SK-N-SH treated with all-trans-retinoic acid at 6 μM for 48 hours (cell line): ENCODE data around the gene PLIN1.
"Not testable (repeated sequence)": the region's sequence is repeated elsewhere in the genome, so short reads cannot be mapped to it uniquely, and the experiment has no call there.

Experiments
- ATAC-seq: fragments of 200-7000 bp; cut with Tn5 transposase; 3 replicates; pipeline ENCODE4 v1.9.1; 2020; ENCODE audit warnings: mild to moderate bottlenecking, moderate library complexity
- ARNTL ChIP-seq: fragments of 450-650 bp; formaldehyde crosslinking; IDR thresholded peaks from 2 replicates; pipeline ENCODE4 v1.5.0; 2020; ENCODE audit warnings: low read depth, mild to moderate bottlenecking, moderate library complexity, borderline replicate concordance
- BACH2 ChIP-seq: fragments of 250-450 bp; sonication (Bioruptor Pico); IDR thresholded peaks from 2 replicates; pipeline ENCODE4 v1.9.0; 2021; ENCODE audit warnings: mild to moderate bottlenecking, borderline replicate concordance
- CSDC2 ChIP-seq: fragments of 250-450 bp; sonication (Bioruptor Pico); IDR thresholded peaks from 2 replicates; pipeline ENCODE4 v1.5.0; 2020; ENCODE audit warnings: mild to moderate bottlenecking, moderate library complexity
- ESRRG ChIP-seq: fragments of 250-450 bp; sonication (Bioruptor Pico); IDR thresholded peaks from 2 replicates; pipeline ENCODE4 v1.6.1; 2021; ENCODE audit warnings: mild to moderate bottlenecking
- GLIS3 ChIP-seq: fragments of 250-450 bp; sonication (Bioruptor Pico); IDR thresholded peaks from 2 replicates; pipeline ENCODE4 v1.5.0; 2020; ENCODE audit warnings: mild to moderate bottlenecking, moderate library complexity
- ISL1 ChIP-seq: fragments of 250-450 bp; sonication (Bioruptor Pico); IDR thresholded peaks from 2 replicates; pipeline ENCODE4 v2.1.2; 2022; ENCODE audit warnings: mild to moderate bottlenecking, moderate library complexity
- OSR1 ChIP-seq: fragments of 250-450 bp; sonication (Bioruptor Pico); IDR thresholded peaks from 2 replicates; pipeline ENCODE4 v1.8.0; 2022; ENCODE audit warnings: moderate library complexity, mild to moderate bottlenecking, inconsistent platforms
- PPARA ChIP-seq: fragments of 250-450 bp; sonication (Bioruptor Pico); IDR thresholded peaks from 2 replicates; pipeline ENCODE4 v1.5.0; 2020; ENCODE audit warnings: mild to moderate bottlenecking, borderline replicate concordance
- RARB ChIP-seq: fragments of 250-450 bp; sonication (Bioruptor Pico); IDR thresholded peaks from 2 replicates; pipeline ENCODE4 v1.8.0; 2021; ENCODE audit warnings: mild to moderate bottlenecking, moderate library complexity
- SNAI2 ChIP-seq: fragments of 250-450 bp; sonication (Bioruptor Pico); IDR thresholded peaks from 2 replicates; pipeline ENCODE4 v1.5.0; 2020; ENCODE audit warnings: mild to moderate bottlenecking, moderate library complexity
- TCF4 ChIP-seq: fragments of 250-450 bp; sonication (Bioruptor Pico); IDR thresholded peaks from 2 replicates; pipeline ENCODE4 v1.8.0; 2021; ENCODE audit warnings: mild to moderate bottlenecking, moderate library complexity, borderline replicate concordance
- TOX ChIP-seq: fragments of 250-450 bp; sonication (Bioruptor Pico); IDR thresholded peaks from 2 replicates; pipeline ENCODE4 v1.8.0; 2021; ENCODE audit warnings: mild to moderate bottlenecking, moderate library complexity, borderline replicate concordance
- ZC3H10 ChIP-seq: fragments of 250-450 bp; sonication (Bioruptor Pico); IDR thresholded peaks from 2 replicates; pipeline ENCODE4 v1.5.1; 2021; ENCODE audit warnings: mild to moderate bottlenecking, moderate library complexity
- ZFP3 ChIP-seq: fragments of 250-450 bp; sonication (Bioruptor Pico); IDR thresholded peaks from 2 replicates; pipeline ENCODE4 v1.5.0; 2020; ENCODE audit warnings: mild to moderate bottlenecking, moderate library complexity
- ZFP30 ChIP-seq: fragments of 450-650 bp; formaldehyde crosslinking; IDR thresholded peaks from 2 replicates; pipeline ENCODE4 v1.5.0; 2022; ENCODE audit warnings: mild to moderate bottlenecking, moderate library complexity
- ZNF565 ChIP-seq: fragments of 450-650 bp; formaldehyde crosslinking; conservative IDR thresholded peaks from 2 replicates; pipeline ENCODE4 v1.5.0; 2020; ENCODE audit warnings: low read depth, mild to moderate bottlenecking, moderate library complexity
- ZNF70 ChIP-seq: fragments of 450-650 bp; formaldehyde crosslinking; IDR thresholded peaks from 2 replicates; pipeline ENCODE4 v1.5.0; 2020; ENCODE audit warnings: mild to moderate bottlenecking, moderate library complexity
- ZNF8 ChIP-seq: fragments of 450-650 bp; formaldehyde crosslinking; IDR thresholded peaks from 2 replicates; pipeline ENCODE4 v1.5.0; 2020; ENCODE audit warnings: mild to moderate bottlenecking, moderate library complexity
- TF ChIP-seq, protein P1 (sequence below): fragments of 250-450 bp; sonication (Bioruptor Pico); IDR thresholded peaks from 2 replicates; pipeline ENCODE4 v1.8.0; 2020; ENCODE audit warnings: mild to moderate bottlenecking, moderate library complexity, borderline replicate concordance
- TF ChIP-seq, protein P2 (sequence below): fragments of 250-450 bp; sonication (Bioruptor Pico); IDR thresholded peaks from 2 replicates; pipeline ENCODE4 v1.5.1; 2020; ENCODE audit warnings: low read depth, mild to moderate bottlenecking, moderate library complexity
- TF ChIP-seq, protein P3 (sequence below): fragments of 250-450 bp; sonication (Bioruptor Pico); IDR thresholded peaks from 2 replicates; pipeline ENCODE4 v1.5.1; 2021; ENCODE audit warnings: mild to moderate bottlenecking, moderate library complexity
- TF ChIP-seq, protein P4 (sequence below): fragments of 250-450 bp; sonication (Bioruptor Pico); IDR thresholded peaks from 2 replicates; pipeline ENCODE4 v1.8.0; 2021; ENCODE audit warnings: low read depth, mild to moderate bottlenecking, moderate library complexity, borderline replicate concordance

PLIN1 gene

DNA sequence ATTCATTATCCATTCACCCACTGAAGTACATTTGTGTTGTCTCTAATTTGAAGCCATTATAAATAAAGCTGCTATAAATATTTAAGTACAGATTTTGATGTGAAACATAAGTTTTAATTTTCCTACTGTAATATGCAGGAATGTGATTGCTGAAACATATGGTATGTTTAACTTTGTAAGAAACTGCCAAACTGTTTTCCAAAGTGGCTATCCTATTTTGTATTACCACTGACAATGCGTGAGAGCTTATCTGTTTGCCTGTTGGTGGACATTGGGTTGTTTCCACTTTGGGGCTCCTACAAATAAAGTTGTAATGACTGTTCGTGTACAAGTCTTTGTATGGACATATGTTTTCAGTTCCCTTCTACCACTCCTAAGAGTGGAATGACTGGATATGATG, 13.9 kb upstream of the PLIN1 start:
- TF ChIP-seq ISL1 (CRISPR knock-in tag): no peak
- TF ChIP-seq ZNF70 (CRISPR knock-in tag): no peak
- no peak for TF ChIP-seq TCF4 (CRISPR knock-in tag)
- no peak for TF ChIP-seq ZFP3 (CRISPR knock-in tag)
- TF ChIP-seq OSR1 (CRISPR knock-in tag): no peak
- no peak for TF ChIP-seq ZNF565 (CRISPR knock-in tag)
- no peak for TF ChIP-seq ZNF8 (CRISPR knock-in tag)
- no peak for TF ChIP-seq GLIS3 (CRISPR knock-in tag)
- TF ChIP-seq ESRRG (CRISPR knock-in tag): no peak
- TF ChIP-seq BACH2 (CRISPR knock-in tag): no peak
- TF ChIP-seq ARNTL (CRISPR knock-in tag): no peak
- TF ChIP-seq, protein P1, sequence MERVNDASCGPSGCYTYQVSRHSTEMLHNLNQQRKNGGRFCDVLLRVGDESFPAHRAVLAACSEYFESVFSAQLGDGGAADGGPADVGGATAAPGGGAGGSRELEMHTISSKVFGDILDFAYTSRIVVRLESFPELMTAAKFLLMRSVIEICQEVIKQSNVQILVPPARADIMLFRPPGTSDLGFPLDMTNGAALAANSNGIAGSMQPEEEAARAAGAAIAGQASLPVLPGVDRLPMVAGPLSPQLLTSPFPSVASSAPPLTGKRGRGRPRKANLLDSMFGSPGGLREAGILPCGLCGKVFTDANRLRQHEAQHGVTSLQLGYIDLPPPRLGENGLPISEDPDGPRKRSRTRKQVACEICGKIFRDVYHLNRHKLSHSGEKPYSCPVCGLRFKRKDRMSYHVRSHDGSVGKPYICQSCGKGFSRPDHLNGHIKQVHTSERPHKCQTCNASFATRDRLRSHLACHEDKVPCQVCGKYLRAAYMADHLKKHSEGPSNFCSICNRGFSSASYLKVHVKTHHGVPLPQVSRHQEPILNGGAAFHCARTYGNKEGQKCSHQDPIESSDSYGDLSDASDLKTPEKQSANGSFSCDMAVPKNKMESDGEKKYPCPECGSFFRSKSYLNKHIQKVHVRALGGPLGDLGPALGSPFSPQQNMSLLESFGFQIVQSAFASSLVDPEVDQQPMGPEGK: no peak
- ATAC-seq: no peak

DNA sequence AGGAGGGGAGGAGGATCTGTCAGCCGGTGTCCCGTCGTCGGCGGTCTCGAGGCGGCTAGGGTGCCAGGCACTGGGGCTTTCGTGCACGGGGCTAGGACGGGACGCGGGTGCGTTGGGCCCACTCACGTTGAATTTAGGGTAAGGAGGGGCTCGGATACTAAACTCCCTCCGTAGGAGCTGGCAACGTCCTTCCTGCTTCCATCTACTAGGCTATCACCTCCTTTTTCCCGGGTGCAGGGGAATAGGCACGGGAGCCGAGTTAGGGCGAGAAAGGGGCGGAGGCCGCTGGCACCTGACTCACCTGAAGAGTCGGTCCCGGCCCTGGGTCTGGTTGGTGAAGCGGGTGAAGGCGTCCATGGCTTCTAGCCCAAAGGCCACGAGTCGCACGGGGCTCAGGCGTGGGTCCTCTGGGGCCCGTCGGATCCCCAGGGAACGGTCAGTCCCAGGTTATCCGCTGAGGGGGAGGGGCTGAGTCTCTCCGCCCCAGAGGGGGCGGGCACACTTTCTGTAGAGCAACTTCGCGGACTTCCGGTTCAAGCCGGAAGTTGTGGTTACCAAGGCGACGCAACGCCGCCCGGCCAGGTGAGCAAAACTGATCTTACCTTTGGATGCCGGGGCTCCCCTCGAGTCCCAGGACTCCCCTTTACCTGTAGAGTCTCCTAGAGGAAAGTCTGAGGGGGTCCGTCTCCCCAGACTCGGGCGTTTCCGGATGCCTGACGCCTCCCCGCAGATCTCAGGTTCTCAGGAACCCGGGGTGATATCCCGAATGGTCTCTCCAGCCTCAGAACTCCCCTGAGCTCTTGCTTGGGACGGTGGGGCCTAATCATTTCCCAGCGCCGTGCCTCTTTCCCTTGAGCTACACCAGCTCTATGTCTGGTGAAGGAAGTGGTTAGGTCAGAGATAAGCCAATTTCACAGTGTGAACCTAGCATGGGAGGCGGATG, 11.4 kb upstream of the PLIN1 start, which contains the start of the genes PEX11A and WDR93:
Gene PEX11A, minus strand, starts transcription at position 479 of the 943 bp plus-strand sequence. Its CDS starts 122 bp downstream, at position 357.
Gene WDR93, plus strand, starts transcription at position 536 of the 943 bp plus-strand sequence. CDS start 10,936 bp downstream, outside the sequence.
- TF ChIP-seq, protein P2, sequence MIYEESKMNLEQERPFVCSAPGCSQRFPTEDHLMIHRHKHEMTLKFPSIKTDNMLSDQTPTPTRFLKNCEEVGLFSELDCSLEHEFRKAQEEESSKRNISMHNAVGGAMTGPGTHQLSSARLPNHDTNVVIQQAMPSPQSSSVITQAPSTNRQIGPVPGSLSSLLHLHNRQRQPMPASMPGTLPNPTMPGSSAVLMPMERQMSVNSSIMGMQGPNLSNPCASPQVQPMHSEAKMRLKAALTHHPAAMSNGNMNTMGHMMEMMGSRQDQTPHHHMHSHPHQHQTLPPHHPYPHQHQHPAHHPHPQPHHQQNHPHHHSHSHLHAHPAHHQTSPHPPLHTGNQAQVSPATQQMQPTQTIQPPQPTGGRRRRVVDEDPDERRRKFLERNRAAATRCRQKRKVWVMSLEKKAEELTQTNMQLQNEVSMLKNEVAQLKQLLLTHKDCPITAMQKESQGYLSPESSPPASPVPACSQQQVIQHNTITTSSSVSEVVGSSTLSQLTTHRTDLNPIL (CRISPR knock-in tag): no peak
- TF ChIP-seq GLIS3 (CRISPR knock-in tag): no peak
- TF ChIP-seq RARB (CRISPR knock-in tag): no peak
- TF ChIP-seq ZNF8 (CRISPR knock-in tag): no peak
- TF ChIP-seq ZC3H10 (CRISPR knock-in tag): no peak
- TF ChIP-seq, protein P3, sequence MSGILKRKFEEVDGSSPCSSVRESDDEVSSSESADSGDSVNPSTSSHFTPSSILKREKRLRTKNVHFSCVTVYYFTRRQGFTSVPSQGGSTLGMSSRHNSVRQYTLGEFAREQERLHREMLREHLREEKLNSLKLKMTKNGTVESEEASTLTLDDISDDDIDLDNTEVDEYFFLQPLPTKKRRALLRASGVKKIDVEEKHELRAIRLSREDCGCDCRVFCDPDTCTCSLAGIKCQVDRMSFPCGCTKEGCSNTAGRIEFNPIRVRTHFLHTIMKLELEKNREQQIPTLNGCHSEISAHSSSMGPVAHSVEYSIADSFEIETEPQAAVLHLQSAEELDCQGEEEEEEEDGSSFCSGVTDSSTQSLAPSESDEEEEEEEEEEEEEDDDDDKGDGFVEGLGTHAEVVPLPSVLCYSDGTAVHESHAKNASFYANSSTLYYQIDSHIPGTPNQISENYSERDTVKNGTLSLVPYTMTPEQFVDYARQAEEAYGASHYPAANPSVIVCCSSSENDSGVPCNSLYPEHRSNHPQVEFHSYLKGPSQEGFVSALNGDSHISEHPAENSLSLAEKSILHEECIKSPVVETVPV (CRISPR knock-in tag): no peak
- no peak for TF ChIP-seq ZFP30
- no peak for TF ChIP-seq ZNF70 (CRISPR knock-in tag)
- no peak; the same call in 1 of the 2 replicates for TF ChIP-seq ZFP3 (CRISPR knock-in tag)
- no peak for TF ChIP-seq ZNF565 (CRISPR knock-in tag)
- no peak for TF ChIP-seq ESRRG (CRISPR knock-in tag)
- TF ChIP-seq SNAI2 (CRISPR knock-in tag): no peak
- no peak for TF ChIP-seq TOX (CRISPR knock-in tag)
- TF ChIP-seq ISL1 (CRISPR knock-in tag): no peak
- TF ChIP-seq, protein P4, sequence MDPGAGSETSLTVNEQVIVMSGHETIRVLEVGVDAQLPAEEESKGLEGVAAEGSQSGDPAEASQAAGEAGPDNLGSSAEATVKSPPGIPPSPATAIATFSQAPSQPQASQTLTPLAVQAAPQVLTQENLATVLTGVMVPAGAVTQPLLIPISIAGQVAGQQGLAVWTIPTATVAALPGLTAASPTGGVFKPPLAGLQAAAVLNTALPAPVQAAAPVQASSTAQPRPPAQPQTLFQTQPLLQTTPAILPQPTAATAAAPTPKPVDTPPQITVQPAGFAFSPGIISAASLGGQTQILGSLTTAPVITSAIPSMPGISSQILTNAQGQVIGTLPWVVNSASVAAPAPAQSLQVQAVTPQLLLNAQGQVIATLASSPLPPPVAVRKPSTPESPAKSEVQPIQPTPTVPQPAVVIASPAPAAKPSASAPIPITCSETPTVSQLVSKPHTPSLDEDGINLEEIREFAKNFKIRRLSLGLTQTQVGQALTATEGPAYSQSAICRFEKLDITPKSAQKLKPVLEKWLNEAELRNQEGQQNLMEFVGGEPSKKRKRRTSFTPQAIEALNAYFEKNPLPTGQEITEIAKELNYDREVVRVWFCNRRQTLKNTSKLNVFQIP (CRISPR knock-in tag): no peak
- no peak for TF ChIP-seq BACH2 (CRISPR knock-in tag)
- ATAC-seq: peak; percentile 99

DNA sequence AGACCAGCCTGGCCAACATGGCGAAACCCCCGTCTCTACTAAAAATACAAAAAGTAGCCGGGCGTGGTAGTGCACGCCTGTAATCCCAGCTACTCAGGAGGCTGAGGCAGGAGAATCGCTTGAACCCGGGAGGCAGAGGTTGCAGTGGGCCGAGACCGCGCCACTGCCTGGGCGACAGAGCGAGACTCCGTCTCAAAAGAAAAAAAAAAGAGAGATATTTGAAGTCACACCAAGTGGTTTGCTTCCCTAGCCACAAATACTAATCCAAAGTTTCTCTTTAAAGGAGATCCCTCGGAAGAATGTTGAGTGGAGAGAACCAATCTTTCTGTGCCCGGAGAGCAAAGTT, 10.7 kb upstream of the PLIN1 start:
- not testable (repeated sequence) for ATAC-seq

DNA sequence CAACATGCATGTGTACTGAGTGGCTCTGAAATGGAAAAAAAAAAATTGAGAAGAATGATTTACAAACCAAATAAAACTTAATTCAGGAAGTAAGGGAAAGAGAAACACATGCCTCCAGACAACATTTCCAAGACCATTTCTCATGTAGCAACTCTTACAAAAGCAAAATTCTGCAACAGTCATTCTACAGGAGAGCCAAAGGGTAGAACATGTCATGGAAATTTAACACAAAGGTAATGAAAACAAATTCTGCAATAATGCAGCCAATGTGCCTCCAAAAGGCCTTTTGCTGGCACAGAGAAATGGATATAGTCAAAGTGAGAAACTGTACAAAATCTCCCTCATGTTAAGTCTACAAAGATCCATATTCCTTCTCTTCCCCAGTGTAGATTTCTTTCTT, 7.4 kb upstream of the PLIN1 start:
- ATAC-seq: no peak
- TF ChIP-seq TOX (CRISPR knock-in tag) (no peak), ZNF8 (CRISPR knock-in tag) (no peak), GLIS3 (CRISPR knock-in tag) (no peak), ZFP3 (CRISPR knock-in tag) (no peak), ZNF70 (CRISPR knock-in tag) (no peak), PPARA (CRISPR knock-in tag) (no peak), ZFP30 (no peak), ARNTL (CRISPR knock-in tag) (no peak), CSDC2 (CRISPR knock-in tag) (no peak)
- TF ChIP-seq, protein P1: no peak
- TF ChIP-seq, protein P3 (CRISPR knock-in tag): no peak
- TF ChIP-seq, protein P4 (CRISPR knock-in tag): no peak
